Measurements from ENCODE around the gene SELPLG.
"Not testable (repeated sequence)": the region's sequence is repeated elsewhere in the genome, so short reads cannot be mapped to it uniquely, and the experiment has no call there.

SELPLG gene

DNA sequence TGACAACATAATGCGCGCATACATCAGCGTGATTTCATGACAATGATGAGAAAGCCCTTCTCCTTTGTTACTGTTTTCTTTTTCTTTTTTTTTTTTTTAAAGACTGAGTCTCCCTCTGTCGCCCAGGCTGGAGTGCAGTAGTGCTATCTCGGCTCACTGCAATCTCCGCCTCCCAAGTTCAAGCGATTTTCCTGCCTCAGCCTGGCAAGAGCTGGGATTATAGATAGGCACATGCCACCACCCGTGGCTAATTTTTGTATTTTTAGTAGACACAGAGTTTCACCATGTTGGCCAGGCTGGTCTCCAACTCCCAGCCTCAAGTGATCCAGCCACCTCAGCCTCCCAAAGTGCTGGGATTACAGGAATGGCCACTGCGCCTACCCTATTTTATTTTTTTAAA lies 20.9 kb upstream of the SELPLG start:
- not testable (repeated sequence) for DNase-seq

DNA sequence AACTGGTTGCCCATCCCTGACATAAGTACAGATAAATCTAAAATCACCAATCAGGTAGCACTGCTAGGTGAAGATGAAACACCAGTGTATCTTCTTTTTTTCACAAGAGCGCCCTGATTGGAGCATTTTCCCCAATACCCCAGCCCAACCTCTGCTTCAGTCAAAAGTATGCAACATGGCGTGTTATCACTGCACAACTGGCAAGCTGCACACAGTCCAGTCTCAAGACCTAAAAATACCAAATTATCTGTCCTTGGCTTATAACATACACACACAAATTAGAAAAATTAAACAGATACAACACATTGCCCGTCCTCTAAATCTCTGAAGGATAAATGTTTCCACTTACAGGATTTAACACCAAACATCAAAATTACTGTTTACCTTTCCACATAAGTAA lies 20.2 kb upstream of the SELPLG start:
- no peak for DNase-seq

DNA sequence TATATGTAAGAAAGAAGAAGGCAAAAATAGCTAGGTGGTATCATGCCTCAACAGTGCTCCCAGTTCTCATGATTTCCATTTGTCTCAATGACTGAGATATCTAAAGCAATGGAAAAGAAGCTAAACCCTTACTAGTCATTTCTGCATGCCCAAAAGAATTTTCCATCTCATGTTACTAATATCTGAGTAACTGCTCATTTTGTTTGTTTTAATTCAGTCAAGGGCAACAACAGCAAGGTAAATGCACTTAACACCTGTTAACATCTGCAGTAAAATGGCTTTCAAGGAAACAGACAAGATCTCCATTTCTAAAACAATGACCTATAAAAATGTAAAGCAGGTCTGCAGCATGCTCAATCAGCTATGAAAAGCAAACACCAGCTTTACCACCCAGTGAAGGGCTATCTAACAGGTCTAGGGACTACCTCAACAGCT lies 19.4 kb upstream of the SELPLG start:
- DNase-seq: no peak

DNA sequence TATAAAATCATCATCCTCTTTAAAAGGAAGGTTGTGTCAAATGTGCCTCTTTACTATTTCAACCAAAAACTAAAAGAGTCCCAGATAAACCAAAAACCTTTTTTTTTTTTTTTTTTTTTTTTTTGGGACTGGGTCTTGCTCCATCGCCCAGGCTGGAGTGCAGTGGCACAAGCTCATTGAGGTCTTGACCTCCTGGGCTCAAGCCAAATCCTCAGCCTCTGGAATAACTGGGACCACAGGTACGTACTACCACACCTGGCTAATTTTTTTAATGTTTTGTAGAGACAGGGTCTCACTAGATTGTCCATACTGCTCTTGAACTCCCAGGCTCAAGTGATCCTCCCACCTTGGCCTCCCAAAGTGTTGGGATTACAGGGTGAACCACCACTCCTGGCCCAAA lies 16.4 kb upstream of the SELPLG start:
- DNase-seq: no peak

GRCh38 chr12:108649669-108650068 lies 16.0 kb upstream of the SELPLG start:
- no peak for DNase-seq

- DNase-seq: no peak
These were observed 15.4 kb upstream of the SELPLG start for GRCh38 chr12:108649126-108649525.

- no peak for DNase-seq
These were observed 14.7 kb upstream of the SELPLG start for GRCh38 chr12:108648371-108648770.

GRCh38 chr12:108647585-108648287 lies 14.0 kb upstream of the SELPLG start:
- DNase-seq: no peak

DNA sequence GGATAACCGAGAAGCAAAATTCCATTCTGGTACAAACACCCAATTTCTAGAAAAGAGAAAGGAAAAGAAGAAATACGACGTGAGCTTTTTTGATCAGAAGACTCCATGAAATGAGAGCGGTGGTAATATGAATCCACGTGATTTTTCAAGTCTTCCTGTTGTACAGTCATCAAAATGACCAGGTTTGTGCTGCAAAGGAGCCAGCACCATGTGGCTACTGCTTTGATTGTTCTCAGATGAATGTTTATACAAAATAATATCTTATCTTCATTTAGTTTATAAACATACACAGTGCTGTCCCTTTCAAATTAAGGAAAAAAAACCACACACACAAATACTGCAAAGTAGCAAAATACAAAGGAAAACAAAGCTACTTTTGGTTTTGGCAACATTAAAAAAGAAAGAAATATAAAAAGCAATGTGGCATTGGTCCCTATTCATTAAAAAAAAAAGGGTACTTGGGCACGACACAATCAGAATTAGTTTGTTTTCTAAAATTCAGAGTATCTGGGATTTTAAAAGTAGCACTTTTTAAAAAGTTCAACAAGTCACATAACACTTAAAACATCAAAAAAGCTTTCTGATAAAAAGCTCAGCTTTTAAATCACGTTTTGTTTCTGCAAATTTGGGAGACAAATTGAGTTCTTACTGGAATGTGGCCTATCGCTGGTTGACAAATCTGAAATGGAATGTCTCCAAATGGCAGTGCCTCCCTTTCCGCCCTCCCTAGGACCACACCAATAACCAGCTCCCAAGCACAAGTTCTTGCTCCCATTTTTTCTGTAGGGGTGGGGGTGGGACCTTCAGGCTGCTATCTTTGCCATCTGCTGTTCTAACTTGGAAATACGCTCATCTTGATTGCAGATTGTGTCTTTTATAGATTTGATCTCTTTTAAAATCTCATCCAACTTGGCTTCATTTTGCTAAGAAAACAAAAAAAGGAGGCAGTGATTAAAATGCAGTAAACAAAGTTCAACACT lies 13.2 kb upstream of the SELPLG start:
- no peak for DNase-seq

- DNase-seq: no peak
These were observed 12.2 kb upstream of the SELPLG start for GRCh38 chr12:108645686-108646599.

DNA sequence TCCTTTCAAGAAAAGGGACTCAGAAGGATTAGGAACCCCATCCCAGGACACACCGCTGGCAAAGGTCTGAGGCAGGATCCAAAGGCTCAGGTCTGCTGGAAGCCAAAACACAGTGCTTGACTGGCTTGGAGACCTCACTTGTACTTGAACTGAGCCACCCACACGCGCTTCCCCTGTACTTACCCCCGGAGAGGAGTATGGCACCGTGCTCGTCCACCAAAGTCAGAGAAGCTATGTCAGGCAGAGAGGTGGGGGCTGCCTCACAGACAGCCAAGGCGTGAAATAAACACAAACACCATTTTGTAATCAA lies 11.1 kb upstream of the SELPLG start:
- no peak for DNase-seq

- DNase-seq: no peak
These were observed 10.5 kb upstream of the SELPLG start for GRCh38 chr12:108643941-108644810.

GRCh38 chr12:108642899-108643654 lies 9.4 kb upstream of the SELPLG start:
- no peak for DNase-seq

- DNase-seq: no peak
These were observed 8.7 kb upstream of the SELPLG start for GRCh38 chr12:108642269-108642870.

GRCh38 chr12:108641446-108642268 lies 8.0 kb upstream of the SELPLG start:
- DNase-seq: no peak

DNA sequence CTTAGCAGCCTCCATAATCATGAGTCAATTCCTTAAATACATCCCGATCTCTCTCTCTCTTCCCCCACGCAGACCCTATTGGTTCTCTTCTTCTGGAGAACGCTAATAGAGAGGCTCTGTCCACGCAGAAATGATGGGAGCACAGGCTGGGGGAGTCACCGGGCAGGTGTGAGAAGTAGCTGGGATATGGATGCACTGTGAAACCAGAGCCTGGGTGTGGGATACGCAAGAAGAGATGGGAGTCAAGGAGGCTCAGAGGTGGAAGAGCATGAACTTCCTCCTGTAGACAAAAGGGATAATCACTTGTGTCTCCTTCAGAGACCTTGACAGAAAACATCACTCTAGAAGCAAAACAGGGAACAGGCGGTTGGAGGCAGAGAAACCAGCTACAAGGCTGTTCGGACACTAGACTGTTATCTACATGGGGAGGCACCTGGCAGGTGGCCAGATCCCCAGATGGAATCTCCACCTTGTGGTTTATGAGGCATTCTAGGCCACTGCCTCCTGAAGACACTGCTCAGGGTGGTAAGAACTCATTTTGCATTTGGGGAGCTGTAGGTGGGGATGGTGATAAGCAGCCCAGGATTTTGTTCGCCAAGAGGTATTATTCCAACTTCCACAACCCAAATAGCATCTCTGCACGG lies 7.2 kb upstream of the SELPLG start:
- DNase-seq: no peak

DNA sequence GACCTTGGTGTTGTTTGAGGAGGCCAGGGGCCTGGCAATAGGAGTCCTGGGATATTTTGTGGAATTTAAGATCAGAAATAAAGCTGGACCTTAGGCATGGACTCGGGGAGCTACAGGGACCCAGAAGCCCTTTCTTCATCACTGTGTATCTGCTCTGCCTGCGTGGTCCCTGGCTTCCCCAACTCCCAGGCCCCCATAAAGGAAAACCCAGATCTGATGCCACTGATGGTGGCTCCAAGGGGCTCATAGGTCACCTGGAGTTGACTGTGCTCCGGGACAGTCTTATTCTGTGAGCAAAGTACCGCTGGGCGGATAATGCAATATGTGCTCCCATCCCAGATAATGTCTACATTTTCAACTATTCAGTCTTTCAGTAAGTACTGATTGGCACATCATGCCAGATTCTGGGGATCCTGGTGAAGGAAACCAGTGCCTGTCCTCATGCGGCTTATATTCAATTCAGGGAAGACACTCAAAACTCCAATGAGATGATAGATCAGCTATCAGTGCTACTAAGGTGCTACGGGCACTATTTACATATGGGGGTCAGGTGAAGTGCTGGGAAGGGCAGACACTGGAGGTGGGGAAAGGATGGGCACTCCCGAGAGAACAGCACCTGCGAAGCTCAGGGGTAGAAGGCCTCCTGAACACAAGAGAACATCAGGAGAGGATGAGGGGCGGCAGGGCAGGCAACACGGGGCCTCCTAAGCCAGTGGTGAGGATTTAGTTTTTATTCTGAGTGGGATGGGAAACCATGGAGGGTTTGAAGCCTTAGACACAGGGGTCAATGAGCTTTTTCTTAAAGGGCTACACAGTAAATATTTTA lies 5.5 kb upstream of the SELPLG start:
- no peak for DNase-seq

DNA sequence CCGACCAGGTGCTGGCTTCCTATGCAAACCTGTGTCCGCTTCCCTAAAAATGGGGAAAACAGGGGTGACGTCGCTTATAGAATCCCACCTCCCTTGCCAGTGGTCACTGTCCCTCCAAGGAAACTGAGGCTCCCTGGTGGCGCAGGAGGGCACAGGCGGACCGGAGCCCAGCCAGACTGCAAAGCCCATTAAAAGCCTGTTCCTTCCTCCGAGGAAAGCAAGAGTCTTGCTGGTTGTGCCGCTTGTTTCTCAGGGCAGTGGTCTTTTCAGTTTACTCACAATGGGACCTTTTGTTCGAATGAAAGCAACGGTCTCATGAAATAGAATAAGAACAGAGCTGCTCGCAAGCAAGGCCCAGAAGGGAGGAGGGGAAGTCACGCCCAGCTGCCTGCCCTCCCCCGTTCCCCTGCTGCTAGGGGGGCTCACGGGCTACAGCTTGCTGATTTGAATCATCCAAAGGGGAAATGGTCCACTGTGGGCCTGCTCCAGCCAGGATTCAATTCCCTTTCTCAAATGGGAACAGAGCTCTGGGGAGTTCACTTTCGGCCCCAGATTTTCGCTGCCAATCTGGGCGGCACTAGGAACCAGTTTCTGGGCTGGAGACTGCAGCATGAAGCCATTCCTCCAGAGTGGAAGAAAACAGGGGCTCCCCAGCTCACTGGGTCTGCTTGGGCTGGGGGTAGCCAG lies 4.6 kb upstream of the SELPLG start:
- no peak for DNase-seq

All from NCI-H146 (cell line).